ENCODE results near the gene TCTN1.

GRCh38 chr12:110677206-110677911, 63.4 kb downstream of the TCTN1 start:
- TF ChIP-seq EZH2 (IDR thresholded peaks at IDR 0.05) (no peak), CTCF (IDR thresholded peaks at IDR 0.05 in 2 of 3, conservative IDR thresholded peaks at IDR 0.05 in 1 of 3; ENCODE audit: borderline replicate concordance in 1 of 3, insufficient read depth in 1 of 3, low read depth in 2 of 3, low read length in 2 of 3) (no peak), YY1 (IDR thresholded peaks at IDR 0.05; ENCODE audit: extremely low read depth, insufficient replicate concordance, low read depth, low read length) (no peak), POLR2AphosphoS5 (IDR thresholded peaks at IDR 0.05; ENCODE audit: low read depth, low read length) (no peak), REST (IDR thresholded peaks at IDR 0.05; ENCODE audit: low read depth) (no peak), FOSL1 (IDR thresholded peaks at IDR 0.05; ENCODE audit: low read depth) (no peak), SIN3A (IDR thresholded peaks at IDR 0.05; ENCODE audit: low read depth) (no peak), POLR2A (IDR thresholded peaks at IDR 0.05; ENCODE audit: borderline replicate concordance, extremely low read depth, insufficient read depth, insufficient read length) (no peak), EGR1 (IDR thresholded peaks at IDR 0.05; ENCODE audit: low read depth) (no peak)
- TF ChIP-seq, protein P1, sequence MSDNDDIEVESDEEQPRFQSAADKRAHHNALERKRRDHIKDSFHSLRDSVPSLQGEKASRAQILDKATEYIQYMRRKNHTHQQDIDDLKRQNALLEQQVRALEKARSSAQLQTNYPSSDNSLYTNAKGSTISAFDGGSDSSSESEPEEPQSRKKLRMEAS (IDR thresholded peaks at IDR 0.05) = no peak

All from HCT116 (cell line).